Stimulated activated CD4-positive, alpha-beta T cell treated with anti-CD3 and anti-CD28 coated beads, Interleukin-4, amount 100 ng/mL, for 48 hours (primary cell): ENCODE data around the gene SNX2.

Experiments used
- DNase-seq, 2 donors: peaks; one replicate each; pipeline ENCODE4 v3.0.0-alpha.2; 2020; ENCODE audit warnings: low read depth in 2 of 2

SNX2 gene

GRCh38 chr5:122772446-122772845, 2.4 kb upstream of the SNX2 start:
- no peak for DNase-seq

- DNase-seq, result no peak
Observed at GRCh38 chr5:122773619-122774018, 1.3 kb upstream of the SNX2 start.

GRCh38 chr5:122774519-122774860, 390 bp upstream of the SNX2 start:
- no peak for DNase-seq

GRCh38 chr5:122775550-122776542, 966 bp downstream of the SNX2 start:
- no peak for DNase-seq

GRCh38 chr5:122778157-122778556, 3.3 kb downstream of the SNX2 start:
- no peak for DNase-seq

GRCh38 chr5:122779451-122779850, 4.6 kb downstream of the SNX2 start:
- no peak for DNase-seq

- DNase-seq, result no peak
Observed at GRCh38 chr5:122780296-122780695, 5.4 kb downstream of the SNX2 start.

GRCh38 chr5:122781465-122781864, 6.6 kb downstream of the SNX2 start:
- DNase-seq, result no peak

- DNase-seq, result no peak
Observed at GRCh38 chr5:122785294-122785693, 10.4 kb downstream of the SNX2 start.

- DNase-seq, result no peak
Observed at GRCh38 chr5:122788371-122788770, 13.5 kb downstream of the SNX2 start.

- no peak for DNase-seq
Observed at GRCh38 chr5:122788996-122789395, 14.1 kb downstream of the SNX2 start.

- no peak for DNase-seq
Observed at GRCh38 chr5:122789461-122790171, 14.7 kb downstream of the SNX2 start.

GRCh38 chr5:122790354-122791103, 15.6 kb downstream of the SNX2 start:
- no peak for DNase-seq

- no peak for DNase-seq
Observed at GRCh38 chr5:122805481-122805880, 30.6 kb downstream of the SNX2 start.

GRCh38 chr5:122810405-122810804, 35.5 kb downstream of the SNX2 start:
- no peak for DNase-seq

GRCh38 chr5:122815218-122815767, 40.4 kb downstream of the SNX2 start:
- no peak for DNase-seq

- no peak for DNase-seq
Observed at GRCh38 chr5:122816756-122817155, 41.9 kb downstream of the SNX2 start.

- no peak for DNase-seq
Observed at GRCh38 chr5:122831984-122832383, 57.1 kb downstream of the SNX2 start.

- no peak for DNase-seq
Observed at GRCh38 chr5:122835681-122836080, 60.8 kb downstream of the SNX2 start.

- no peak for DNase-seq
Observed at GRCh38 chr5:122836947-122837346, 62.1 kb downstream of the SNX2 start.

GRCh38 chr5:122839731-122840130, 64.9 kb downstream of the SNX2 start:
- DNase-seq, result no peak

GRCh38 chr5:122842016-122842580, 67.2 kb downstream of the SNX2 start:
- DNase-seq, result no peak
